Stromal cell of bone marrow (primary cell): ENCODE data around the gene GRK5.

Experiments used
- DNase-seq: peaks from one replicate; pipeline ENCODE4 v3.0.0-alpha.2; 2012; ENCODE audit warnings: low read depth

The GRK5 gene

GRCh38 chr10:119360181-119360921 lies 153.0 kb downstream of the GRK5 start:
- no peak for DNase-seq

- DNase-seq: no peak
Observed at GRCh38 chr10:119361037-119361436, 153.7 kb downstream of the GRK5 start.

GRCh38 chr10:119362122-119362521 lies 154.8 kb downstream of the GRK5 start:
- DNase-seq: no peak

- DNase-seq: no peak
Observed at GRCh38 chr10:119364645-119365600, 157.6 kb downstream of the GRK5 start.

- no peak for DNase-seq
Observed at GRCh38 chr10:119365773-119366599, 158.6 kb downstream of the GRK5 start.

GRCh38 chr10:119367841-119368549 lies 160.6 kb downstream of the GRK5 start:
- DNase-seq: no peak

- no peak for DNase-seq
Observed at GRCh38 chr10:119368581-119368980, 161.2 kb downstream of the GRK5 start.

GRCh38 chr10:119368991-119369869 lies 161.9 kb downstream of the GRK5 start:
- no peak for DNase-seq

- peak; percentile 79 for DNase-seq
Observed at GRCh38 chr10:119370111-119370741, 162.9 kb downstream of the GRK5 start.

- peak; percentile 64 for DNase-seq
Observed at GRCh38 chr10:119370972-119371703, 163.8 kb downstream of the GRK5 start.

GRCh38 chr10:119371704-119372663 lies 164.6 kb downstream of the GRK5 start:
- no peak for DNase-seq

- no peak for DNase-seq
Observed at GRCh38 chr10:119373294-119374102, 166.1 kb downstream of the GRK5 start.

- no peak for DNase-seq
Observed at GRCh38 chr10:119374236-119374635, 166.9 kb downstream of the GRK5 start.

- no peak for DNase-seq
Observed at GRCh38 chr10:119375574-119376272, 168.4 kb downstream of the GRK5 start.

- DNase-seq: no peak
Observed at GRCh38 chr10:119377451-119377957, 170.1 kb downstream of the GRK5 start.

- no peak for DNase-seq
Observed at GRCh38 chr10:119377958-119378736, 170.8 kb downstream of the GRK5 start.
